Fibroblast of lung (primary cell): ENCODE results near the gene RDH11.

ENCODE experiments used
- EZH2 ChIP-seq: IDR thresholded peaks from 2 replicates; pipeline ENCODE4 v1.5.1; 2012; ENCODE audit warnings: low read length, control low read depth, mild to moderate bottlenecking; ENCODE audit errors: missing control alignments
- TF ChIP-seq, protein P1 (sequence below), 2 donors: IDR thresholded peaks in 1 of 2; conservative IDR thresholded peaks in 1 of 2; 1 replicate in 1 of 2; 2 replicates in 1 of 2; pipeline ENCODE4 v1.5.1; 2011 to 2012; ENCODE audit warnings: low read length in 2 of 2, control low read depth in 1 of 2, inconsistent platforms in 1 of 2, low read depth in 1 of 2, mild to moderate bottlenecking in 1 of 2

GRCh38 chr14:67717048-67717447 is 21.5 kb upstream of the RDH11 start:
- no peak for TF ChIP-seq EZH2
- TF ChIP-seq, protein P1, sequence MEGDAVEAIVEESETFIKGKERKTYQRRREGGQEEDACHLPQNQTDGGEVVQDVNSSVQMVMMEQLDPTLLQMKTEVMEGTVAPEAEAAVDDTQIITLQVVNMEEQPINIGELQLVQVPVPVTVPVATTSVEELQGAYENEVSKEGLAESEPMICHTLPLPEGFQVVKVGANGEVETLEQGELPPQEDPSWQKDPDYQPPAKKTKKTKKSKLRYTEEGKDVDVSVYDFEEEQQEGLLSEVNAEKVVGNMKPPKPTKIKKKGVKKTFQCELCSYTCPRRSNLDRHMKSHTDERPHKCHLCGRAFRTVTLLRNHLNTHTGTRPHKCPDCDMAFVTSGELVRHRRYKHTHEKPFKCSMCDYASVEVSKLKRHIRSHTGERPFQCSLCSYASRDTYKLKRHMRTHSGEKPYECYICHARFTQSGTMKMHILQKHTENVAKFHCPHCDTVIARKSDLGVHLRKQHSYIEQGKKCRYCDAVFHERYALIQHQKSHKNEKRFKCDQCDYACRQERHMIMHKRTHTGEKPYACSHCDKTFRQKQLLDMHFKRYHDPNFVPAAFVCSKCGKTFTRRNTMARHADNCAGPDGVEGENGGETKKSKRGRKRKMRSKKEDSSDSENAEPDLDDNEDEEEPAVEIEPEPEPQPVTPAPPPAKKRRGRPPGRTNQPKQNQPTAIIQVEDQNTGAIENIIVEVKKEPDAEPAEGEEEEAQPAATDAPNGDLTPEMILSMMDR (conservative IDR thresholded peaks at IDR 0.05 in 1 of 2, IDR thresholded peaks at IDR 0.05 in 1 of 2; ENCODE audit: low read depth in 1 of 2, low read length in 2 of 2): no peak
